Glutamatergic neuron (in vitro differentiated cells): ENCODE measurements around the gene RPL37A. TPM values are rescaled to one million over a fixed set of nuclear protein-coding genes. Genes with fewer than 3 reads are reported as not detected.

Source experiments
- DNase-seq: peaks from one replicate; pipeline ENCODE4 v3.0.0; 2022
- H3K27ac Mint-ChIP-seq: one replicate; pipeline ENCODE4 v1.8.0; 2020; ENCODE audit warnings: mild to moderate bottlenecking, mixed read lengths, inconsistent platforms; ENCODE audit not compliant: unreplicated experiment
- H3K27me3 Mint-ChIP-seq: one replicate; pipeline ENCODE4 v1.8.0; 2020; ENCODE audit warnings: mild to moderate bottlenecking, moderate library complexity, mixed read lengths, inconsistent platforms; ENCODE audit not compliant: unreplicated experiment
- H3K36me3 Mint-ChIP-seq: one replicate; pipeline ENCODE4 v1.8.0; 2020; ENCODE audit warnings: mild to moderate bottlenecking, mixed read lengths, inconsistent platforms; ENCODE audit not compliant: unreplicated experiment
- H3K4me1 Mint-ChIP-seq: one replicate; pipeline ENCODE4 v1.8.0; 2020; ENCODE audit warnings: mild to moderate bottlenecking, low read depth, mixed read lengths, inconsistent platforms; ENCODE audit not compliant: unreplicated experiment
- H3K4me3 Mint-ChIP-seq: one replicate; pipeline ENCODE4 v1.8.0; 2020; ENCODE audit warnings: mild to moderate bottlenecking, mixed read lengths, inconsistent platforms; ENCODE audit not compliant: unreplicated experiment
- H3K9me3 Mint-ChIP-seq: one replicate; pipeline ENCODE4 v1.8.0; 2020; ENCODE audit warnings: mild to moderate bottlenecking, moderate library complexity, mixed read lengths, inconsistent platforms; ENCODE audit not compliant: unreplicated experiment
- CTCF ChIP-seq: fragments of 200-600 bp; sonication (generic); IDR thresholded peaks from one replicate; pipeline ENCODE4 v1.5.0; 2021; ENCODE audit not compliant: partially characterized antibody, unreplicated experiment
- total RNA-seq: library from RNA; stranded (reverse); fragmentation: NEBNext Ultra II Directional; extraction: Animal tissue kit (Norgen Biotek cat#: 25700); gene quantifications from one replicate; pipeline ENCODE4 v1.2.1, GENCODE V29; 2021; ENCODE audit not compliant: unreplicated experiment

RPL37A gene
- total RNA-seq, 1 donor from 2014 or later, result 1,757 TPM

- Mint-ChIP-seq H3K27ac (no peak overlapping the region), H3K36me3 (no peaks in the 10 kb centered on the region), H3K9me3 (peaks cover 2% of the 10 kb centered on the region), H3K4me1 (peaks cover 7% of the 10 kb centered on the region), H3K4me3 (no peak overlapping the region), H3K27me3 (no peaks in the 10 kb centered on the region)
- no peak for TF ChIP-seq CTCF
- DNase-seq, result no peak
Observed at GRCh38 chr2:216549926-216550690, 51.5 kb downstream of the RPL37A start.

GRCh38 chr2:216551234-216552068 lies 52.8 kb downstream of the RPL37A start:
- H3K4me3 Mint-ChIP-seq, result no peak overlapping the region

GRCh38 chr2:216553093-216553478 lies 54.4 kb downstream of the RPL37A start:
- peaks cover 2% of the 10 kb centered on the region for H3K9me3 Mint-ChIP-seq
- no peak overlapping the region for H3K4me3 Mint-ChIP-seq
- no peak overlapping the region for H3K27ac Mint-ChIP-seq
- no peak for DNase-seq
- H3K27me3 Mint-ChIP-seq, result no peaks in the 10 kb centered on the region
- no peak for TF ChIP-seq CTCF
- H3K36me3 Mint-ChIP-seq, result no peaks in the 10 kb centered on the region
- peaks cover 20% of the 10 kb centered on the region for H3K4me1 Mint-ChIP-seq

More at GRCh38 chr2:216551234-216552068, 52.8 kb downstream of the RPL37A start:
- Mint-ChIP-seq H3K9me3 (peaks cover 2% of the 10 kb centered on the region), H3K36me3 (no peaks in the 10 kb centered on the region), H3K27ac (no peak overlapping the region), H3K27me3 (no peaks in the 10 kb centered on the region), H3K4me1 (peaks cover 10% of the 10 kb centered on the region)
- no peak for TF ChIP-seq CTCF
- DNase-seq, result no peak

Other genes starting within 250 kb of the RPL37A start
- gene MARCHF4, start 126.4 kb upstream of the RPL37A start, total RNA-seq, result 26.1 TPM
- gene SMARCAL1, start 86.4 kb upstream of the RPL37A start, total RNA-seq, result 36.6 TPM
- 208 TPM for gene IGFBP2, start 134.6 kb downstream of the RPL37A start, total RNA-seq
- 0.51 TPM for gene IGFBP5, start 196.7 kb downstream of the RPL37A start, total RNA-seq